GM12891 (cell line): ENCODE data around the gene SLC6A13.

Experiments
- POLR2A ChIP-seq: IDR thresholded peaks from 2 replicates; pipeline ENCODE4 v1.6.1; 2011; ENCODE audit warnings: low read depth, low read length, control low read depth
- POLR2AphosphoS5 ChIP-seq: IDR thresholded peaks from 2 replicates; pipeline ENCODE4 v1.6.1; 2011; ENCODE audit warnings: low read depth, low read length, control low read depth
- TAF1 ChIP-seq: IDR thresholded peaks from 2 replicates; pipeline ENCODE4 v1.6.1; 2011; ENCODE audit warnings: low read depth, low read length, control low read depth

GRCh38 chr12:202081-202731 lies 60.4 kb downstream of the SLC6A13 start:
- TF ChIP-seq POLR2A (no peak), POLR2AphosphoS5 (no peak), TAF1 (no peak)
